Activated T-cell treated with anti-CD3 and anti-CD28 coated beads, Interleukin-2, amount 50 U/mL, for 4 hours (primary cell): ENCODE measurements around the gene CEP128. TPM values are rescaled to one million over a fixed set of nuclear protein-coding genes. Genes with fewer than 3 reads are reported as not detected.

Source experiments
- ATAC-seq, 2 donors: fragments of 200-7000 bp; cut with Tn5 transposase; one replicate each; pipeline ENCODE4 v1.10.0; 2021
- DNase-seq: peaks from one replicate; pipeline ENCODE4 v3.0.0-alpha.2; 2020
- H3K27me3 Mint-ChIP-seq: one replicate; pipeline ENCODE4 v1.8.0; 2021; ENCODE audit warnings: low read depth, mixed read lengths
- H3K36me3 Mint-ChIP-seq: one replicate; pipeline ENCODE4 v1.8.0; 2022; ENCODE audit warnings: mixed read lengths; ENCODE audit not compliant: insufficient read depth
- H3K4me1 Mint-ChIP-seq: one replicate; pipeline ENCODE4 v1.8.0; 2021; ENCODE audit warnings: low read depth, mixed read lengths
- H3K4me3 Mint-ChIP-seq: one replicate; pipeline ENCODE4 v1.8.0; 2021; ENCODE audit warnings: mild to moderate bottlenecking, moderate library complexity, mixed read lengths
- H3K9me3 Mint-ChIP-seq: one replicate; pipeline ENCODE4 v1.8.0; 2021; ENCODE audit warnings: mixed read lengths
- total RNA-seq, 3 donors: library from RNA; stranded (reverse); gene quantifications; one replicate each; pipeline ENCODE4 v1.2.1, GENCODE V29; 2021

CEP128 gene
- total RNA-seq, 3 donors from 2014 or later, result 17.1 to 22.7 (median 21.2) TPM

DNA sequence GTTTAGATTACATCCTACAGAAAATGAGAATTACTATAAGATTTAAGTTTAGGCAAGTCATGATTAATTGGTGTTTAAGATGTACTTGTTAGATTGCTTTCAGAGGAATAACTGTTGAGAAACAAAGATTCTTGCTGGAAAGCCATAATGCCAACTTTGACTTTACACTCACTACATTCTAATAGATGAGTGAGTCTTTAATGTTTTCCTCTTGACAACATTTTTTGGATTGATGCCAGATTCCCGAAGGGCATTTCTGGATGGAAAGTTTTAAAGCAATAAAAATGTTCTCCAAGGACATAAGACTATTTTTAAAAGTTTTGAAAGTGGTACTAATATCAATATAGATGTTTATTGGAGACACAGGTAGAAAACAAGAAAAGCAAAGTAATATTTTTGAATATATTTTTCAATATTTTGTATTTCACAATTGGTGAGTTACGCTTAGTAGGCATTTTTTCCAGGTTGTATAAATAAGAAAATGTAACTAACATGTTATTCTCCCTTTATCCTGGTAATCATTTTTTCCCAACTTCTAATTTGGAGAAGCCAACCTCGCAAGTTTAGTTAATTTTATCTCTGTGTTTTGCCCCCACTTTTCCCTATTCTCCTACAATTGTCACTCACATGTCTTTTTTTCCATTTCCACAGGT, 307.3 kb downstream of the CEP128 start:
- no peaks in the 10 kb centered on the region for H3K4me1 Mint-ChIP-seq

DNA sequence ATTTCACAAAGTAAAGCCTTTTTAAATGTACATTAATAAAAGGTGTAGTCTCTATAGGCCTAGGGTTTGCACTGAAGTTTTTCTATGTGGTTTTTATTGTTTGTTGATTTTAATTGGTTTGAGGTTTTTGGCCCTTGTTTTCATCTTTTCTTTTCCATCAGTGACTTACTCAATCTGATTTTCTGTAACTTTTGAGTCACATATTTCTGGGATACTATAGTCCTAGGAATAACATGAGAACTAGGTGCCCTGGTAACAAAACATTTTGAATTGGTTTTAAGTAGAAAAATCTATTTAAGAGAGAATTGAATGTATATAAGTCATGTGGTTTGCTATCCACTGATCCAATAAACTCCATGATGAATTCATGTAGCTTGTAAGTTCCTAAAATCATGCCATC, 311.9 kb downstream of the CEP128 start:
- Mint-ChIP-seq H3K4me1 (no peaks in the 10 kb centered on the region), H3K27me3 (no peaks in the 10 kb centered on the region), H3K9me3 (no peaks in the 10 kb centered on the region), H3K4me3 (no peak overlapping the region), H3K36me3 (no peaks in the 10 kb centered on the region)
- no peak for ATAC-seq
- DNase-seq, result no peak

More for the DNA sequence above, 307.3 kb downstream of the CEP128 start:
- Mint-ChIP-seq H3K9me3 (no peaks in the 10 kb centered on the region), H3K27me3 (no peaks in the 10 kb centered on the region), H3K4me3 (no peak overlapping the region), H3K36me3 (peaks cover 4% of the 10 kb centered on the region)
- DNase-seq (no peak), ATAC-seq (no peak)

- H3K27me3 Mint-ChIP-seq, result no peaks in the 10 kb centered on the region
- DNase-seq (no peak), ATAC-seq (no peak)
- no peaks in the 10 kb centered on the region for H3K4me1 Mint-ChIP-seq
- no peak overlapping the region for H3K4me3 Mint-ChIP-seq
- H3K9me3 Mint-ChIP-seq, result peaks cover 4% of the 10 kb centered on the region
- no peaks in the 10 kb centered on the region for H3K36me3 Mint-ChIP-seq
These were observed 313.0 kb downstream of the CEP128 start for GRCh38 chr14:80628547-80628946.

DNA sequence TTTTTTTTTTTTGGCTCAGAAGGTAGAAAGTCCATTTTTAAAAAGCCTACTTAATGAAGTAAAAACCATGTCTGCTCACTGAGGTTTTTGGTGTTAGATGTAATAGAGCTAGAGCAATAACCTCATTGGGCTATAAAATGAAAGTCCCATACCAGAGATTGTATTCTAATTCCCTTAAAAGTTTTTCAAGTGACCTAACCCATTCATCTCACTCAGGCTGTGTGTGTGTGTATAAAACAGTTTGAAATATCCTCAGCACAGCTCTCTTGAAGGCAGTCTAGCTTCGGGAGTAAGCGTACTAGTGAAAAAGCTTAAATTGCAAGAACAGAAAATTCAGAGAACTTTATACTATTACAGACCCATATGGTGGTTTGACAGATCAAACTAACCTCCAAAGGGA, 313.8 kb downstream of the CEP128 start:
- H3K4me3 Mint-ChIP-seq, result no peak overlapping the region
- H3K36me3 Mint-ChIP-seq, result no peaks in the 10 kb centered on the region
- H3K27me3 Mint-ChIP-seq, result no peaks in the 10 kb centered on the region
- H3K4me1 Mint-ChIP-seq, result no peaks in the 10 kb centered on the region
- DNase-seq, result no peak
- ATAC-seq, result no peak
- peaks cover 4% of the 10 kb centered on the region for H3K9me3 Mint-ChIP-seq

DNA sequence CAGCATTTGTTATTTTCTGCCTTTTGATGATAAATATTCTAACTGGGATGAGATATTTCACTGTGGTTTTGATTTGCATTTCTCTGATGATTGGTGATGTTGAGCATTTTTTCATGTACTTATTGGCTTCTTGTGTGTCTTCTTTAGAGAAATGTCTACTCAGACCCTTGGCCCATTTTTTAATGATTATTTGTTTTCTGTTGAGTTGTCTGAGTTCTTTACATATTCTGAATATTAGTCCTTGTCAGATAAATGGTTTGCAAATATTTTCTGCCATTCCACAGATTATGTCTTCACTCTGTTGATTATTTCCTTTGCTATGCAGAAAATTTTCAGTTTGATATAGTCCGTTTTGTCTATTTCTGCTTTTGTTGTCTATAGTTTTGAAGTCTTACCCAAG, 317.0 kb downstream of the CEP128 start:
- ATAC-seq (no peak), DNase-seq (no peak)
- no peaks in the 10 kb centered on the region for H3K27me3 Mint-ChIP-seq
- peaks cover 4% of the 10 kb centered on the region for H3K36me3 Mint-ChIP-seq
- no peaks in the 10 kb centered on the region for H3K4me1 Mint-ChIP-seq
- no peak overlapping the region for H3K4me3 Mint-ChIP-seq
- peaks cover 8% of the 10 kb centered on the region for H3K9me3 Mint-ChIP-seq

DNA sequence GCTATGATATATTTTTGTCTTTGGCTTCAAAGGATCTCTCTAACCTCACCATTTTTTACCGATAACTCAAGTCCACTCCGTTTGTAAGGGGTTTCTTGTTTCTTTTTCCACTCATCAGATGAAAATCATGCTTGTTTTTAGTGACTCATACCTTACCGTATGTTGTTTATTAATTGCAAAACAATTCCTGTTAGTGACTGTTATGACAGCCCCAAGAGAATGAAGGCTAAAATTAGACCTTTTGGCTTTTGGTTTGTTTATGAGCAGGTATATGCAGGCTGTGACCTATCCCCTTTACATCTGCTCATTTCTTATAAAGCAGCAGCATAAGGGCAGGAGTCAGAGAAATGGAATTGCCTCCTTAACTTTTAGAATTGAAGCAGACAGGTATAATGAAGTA, 319.8 kb downstream of the CEP128 start:
- H3K36me3 Mint-ChIP-seq, result peaks cover 4% of the 10 kb centered on the region
- peaks cover 8% of the 10 kb centered on the region for H3K9me3 Mint-ChIP-seq
- ATAC-seq (no peak), DNase-seq (no peak)
- H3K4me3 Mint-ChIP-seq, result no peak overlapping the region
- no peaks in the 10 kb centered on the region for H3K27me3 Mint-ChIP-seq
- H3K4me1 Mint-ChIP-seq, result no peaks in the 10 kb centered on the region

GRCh38 chr14:80620434-80620833, 321.1 kb downstream of the CEP128 start:
- ATAC-seq (no peak), DNase-seq (no peak)
- Mint-ChIP-seq H3K4me3 (no peak overlapping the region), H3K36me3 (peaks cover 4% of the 10 kb centered on the region), H3K9me3 (peaks cover 8% of the 10 kb centered on the region), H3K27me3 (no peaks in the 10 kb centered on the region), H3K4me1 (no peaks in the 10 kb centered on the region)

- no peak for ATAC-seq
- H3K9me3 Mint-ChIP-seq, result peaks cover 5% of the 10 kb centered on the region
- H3K36me3 Mint-ChIP-seq, result peaks cover 4% of the 10 kb centered on the region
- DNase-seq, result no peak
- H3K4me1 Mint-ChIP-seq, result no peaks in the 10 kb centered on the region
- H3K27me3 Mint-ChIP-seq, result no peaks in the 10 kb centered on the region
- no peak overlapping the region for H3K4me3 Mint-ChIP-seq
These were observed 322.7 kb downstream of the CEP128 start for GRCh38 chr14:80618751-80619329.

DNA sequence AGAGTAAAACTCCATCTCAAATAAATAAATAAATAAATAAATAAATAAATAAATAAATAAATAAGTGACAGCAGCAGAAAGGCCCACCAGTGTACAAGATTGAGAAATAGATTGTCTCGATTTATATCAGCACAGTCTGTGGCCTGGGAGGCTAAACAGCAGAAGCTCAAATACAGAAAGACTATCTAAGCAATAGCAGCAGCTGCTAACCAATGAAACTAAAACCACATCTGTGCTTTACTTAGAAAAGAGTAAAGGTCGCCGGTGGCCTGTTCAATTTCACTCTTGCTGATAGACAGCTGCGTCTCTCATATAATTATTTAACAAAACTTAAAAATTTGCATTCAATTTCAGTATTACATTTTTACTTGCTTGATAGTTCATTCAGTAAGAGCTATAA, 325.7 kb downstream of the CEP128 start:
- Mint-ChIP-seq H3K27me3 (no peaks in the 10 kb centered on the region), H3K4me1 (no peaks in the 10 kb centered on the region)

GRCh38 chr14:80609055-80609454, 332.5 kb downstream of the CEP128 start:
- Mint-ChIP-seq H3K4me1 (no peaks in the 10 kb centered on the region), H3K4me3 (no peak overlapping the region), H3K36me3 (no peaks in the 10 kb centered on the region), H3K27me3 (no peaks in the 10 kb centered on the region), H3K9me3 (no peaks in the 10 kb centered on the region)
- DNase-seq (no peak), ATAC-seq (no peak)

More for the DNA sequence above, 325.7 kb downstream of the CEP128 start:
- no peak for ATAC-seq
- Mint-ChIP-seq H3K4me3 (no peak overlapping the region), H3K36me3 (peaks cover 3% of the 10 kb centered on the region), H3K9me3 (no peaks in the 10 kb centered on the region)
- no peak for DNase-seq

DNA sequence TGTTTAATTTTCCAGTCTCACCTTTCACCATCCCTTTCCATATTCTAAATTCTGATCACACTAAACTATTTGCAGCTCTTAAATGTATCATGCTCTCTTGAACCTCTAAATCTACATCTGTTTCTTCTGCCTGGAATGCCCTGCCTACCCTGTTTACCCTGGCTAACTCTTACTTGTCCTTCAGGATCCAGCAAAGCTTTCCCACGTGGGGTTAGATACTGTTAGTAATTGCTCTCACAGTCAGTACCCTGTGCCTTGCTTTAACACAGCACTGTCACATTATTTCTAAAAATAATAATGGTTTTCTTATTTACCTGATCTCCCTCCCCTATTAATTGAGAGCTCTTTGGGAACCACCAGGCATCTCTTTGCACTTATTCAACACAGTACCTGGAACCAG, 333.0 kb downstream of the CEP128 start:
- no peaks in the 10 kb centered on the region for H3K9me3 Mint-ChIP-seq
- ATAC-seq (no peak), DNase-seq (no peak)
- H3K27me3 Mint-ChIP-seq, result no peaks in the 10 kb centered on the region
- no peaks in the 10 kb centered on the region for H3K36me3 Mint-ChIP-seq
- no peak overlapping the region for H3K4me3 Mint-ChIP-seq
- H3K4me1 Mint-ChIP-seq, result no peaks in the 10 kb centered on the region

GRCh38 chr14:80607430-80608190, 333.9 kb downstream of the CEP128 start:
- Mint-ChIP-seq H3K4me3 (no peak overlapping the region), H3K9me3 (no peaks in the 10 kb centered on the region), H3K27me3 (no peaks in the 10 kb centered on the region), H3K36me3 (no peaks in the 10 kb centered on the region), H3K4me1 (no peaks in the 10 kb centered on the region)
- ATAC-seq (no peak), DNase-seq (no peak)

DNA sequence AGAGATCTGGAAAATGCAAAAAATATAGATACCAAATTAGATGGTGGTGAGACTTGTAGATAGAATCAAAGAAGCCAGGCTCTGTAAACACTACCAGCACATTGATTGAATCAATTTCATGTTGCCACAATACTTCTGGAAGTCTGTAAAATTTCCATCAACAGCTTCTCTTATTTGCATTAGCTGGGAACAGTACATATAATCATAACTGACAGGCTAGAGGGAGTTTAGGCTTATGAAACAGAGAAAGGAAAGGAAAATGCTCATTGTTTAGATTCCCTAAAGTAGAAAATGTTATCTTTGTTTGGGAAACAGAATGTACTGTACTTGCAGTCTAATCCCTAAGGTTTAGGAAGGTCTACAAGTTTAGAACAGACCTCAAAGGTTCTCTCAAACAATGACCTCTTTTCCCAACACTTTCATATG, 335.2 kb downstream of the CEP128 start:
- H3K9me3 Mint-ChIP-seq, result no peaks in the 10 kb centered on the region

DNA sequence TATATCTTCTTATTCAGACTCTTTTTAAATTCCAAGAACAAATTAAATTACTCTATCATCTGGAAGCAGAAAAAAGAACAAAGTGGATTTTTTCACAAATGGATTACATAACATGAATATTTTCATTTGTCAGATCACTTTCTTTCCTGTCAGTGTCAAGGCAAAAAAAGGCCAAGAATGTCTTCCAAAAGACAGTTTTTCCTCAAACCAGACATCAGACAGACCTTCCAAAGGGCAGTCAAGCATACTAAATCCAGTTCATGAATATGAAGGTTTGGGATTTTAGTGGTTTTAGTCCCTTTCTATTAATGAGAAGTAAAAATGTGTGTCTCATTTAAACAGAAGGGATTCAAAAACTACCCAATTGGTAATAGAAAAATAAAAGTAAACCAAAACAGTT, 336.0 kb downstream of the CEP128 start:
- H3K27me3 Mint-ChIP-seq, result no peaks in the 10 kb centered on the region
- H3K4me3 Mint-ChIP-seq, result no peak overlapping the region
- no peaks in the 10 kb centered on the region for H3K9me3 Mint-ChIP-seq
- ATAC-seq (no peak), DNase-seq (no peak)
- no peaks in the 10 kb centered on the region for H3K36me3 Mint-ChIP-seq
- no peaks in the 10 kb centered on the region for H3K4me1 Mint-ChIP-seq

More for the DNA sequence above, 335.2 kb downstream of the CEP128 start:
- DNase-seq (no peak), ATAC-seq (no peak)
- Mint-ChIP-seq H3K4me1 (no peaks in the 10 kb centered on the region), H3K36me3 (no peaks in the 10 kb centered on the region), H3K4me3 (no peak overlapping the region), H3K27me3 (no peaks in the 10 kb centered on the region)

DNA sequence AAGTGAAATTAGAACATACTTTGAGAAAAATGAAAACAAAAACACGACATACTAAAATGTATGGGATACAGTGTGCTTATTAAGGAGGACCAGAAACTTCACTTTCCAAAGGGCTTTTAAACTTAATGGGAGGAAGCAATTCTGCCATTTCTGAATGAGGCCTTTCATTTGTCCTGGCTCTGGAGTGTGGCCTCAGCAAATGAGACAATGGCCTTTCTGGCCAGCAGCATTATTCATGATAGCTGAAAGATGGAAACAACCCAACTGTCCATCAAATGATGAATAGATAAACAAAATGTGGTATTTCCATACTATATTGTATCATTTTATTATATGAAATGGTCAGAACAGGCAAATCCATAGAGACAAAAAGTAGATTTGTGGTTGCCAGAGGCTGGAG, 338.6 kb downstream of the CEP128 start:
- H3K27me3 Mint-ChIP-seq, result no peaks in the 10 kb centered on the region
- ATAC-seq (no peak), DNase-seq (no peak)
- no peak overlapping the region for H3K4me3 Mint-ChIP-seq
- no peaks in the 10 kb centered on the region for H3K4me1 Mint-ChIP-seq
- no peaks in the 10 kb centered on the region for H3K36me3 Mint-ChIP-seq
- peaks cover 5% of the 10 kb centered on the region for H3K9me3 Mint-ChIP-seq
